SK-N-SH (cell line): Measurements from ENCODE around the gene ME1. TPM values are rescaled to one million over a fixed set of nuclear protein-coding genes. Genes with fewer than 3 reads are reported as not detected.

Experiments
- CTCF ChIA-PET: fragments of 300-600, 350-600 bp; formaldehyde crosslinking; extraction: SDS; loops from one replicate; lab custom pipeline; 2021; lab: Yijun Ruan, JAX
- POLR2A ChIA-PET: fragments of 350-600 bp; sonication (Branson Sonifier 250); formaldehyde crosslinking; extraction: SDS; loops from one replicate; lab custom pipeline; 2020; ENCODE audit warnings: antibody characterized with exemption, inconsistent platforms; lab: Yijun Ruan, JAX
- DNase-seq: peaks from one replicate; pipeline ENCODE4 v3.0.0; 2012
- H2AFZ ChIP-seq: fragments of 200-600 bp; sonication (generic); 2 replicates; pipeline ENCODE4 v1.8.1; 2016; ENCODE audit warnings: antibody characterized with exemption, mild to moderate bottlenecking, low read depth
- H3F3A ChIP-seq: fragments of 200-600 bp; sonication (generic); replicated peaks from 2 replicates; pipeline ENCODE3; 2016; ENCODE audit warnings: antibody characterized with exemption, mild to moderate bottlenecking; ENCODE audit not compliant: insufficient read depth
- H3K27ac ChIP-seq, 2 experiments: fragments of 200-500 bp in 1 of 2; fragments of 200-600 bp in 1 of 2; sonication (Bioruptor generic) in 1 of 2; sonication (generic), shearing (Covaris generic) in 1 of 2; 2 replicates each; pipeline versions ENCODE4 v1.5.1 to v1.6.1; 2014 to 2016; ENCODE audit warnings: low read depth in 2 of 2, inconsistent platforms in 1 of 2, low read length in 1 of 2, mild to moderate bottlenecking in 1 of 2, mixed read lengths in 1 of 2
- H3K27me3 ChIP-seq: fragments of 200-600 bp; sonication (generic), shearing (Covaris generic); 2 replicates; pipeline ENCODE4 v1.6.1; 2016; ENCODE audit warnings: mixed run types; ENCODE audit not compliant: insufficient read depth
- H3K36me3 ChIP-seq, 2 experiments: fragments of 200-500 bp in 1 of 2; fragments of 200-600 bp in 1 of 2; sonication (Bioruptor generic) in 1 of 2; sonication (generic) in 1 of 2; replicated peaks in 1 of 2; 2 replicates each; pipeline versions ENCODE3 to v1.5.1; 2014 to 2016; ENCODE audit warnings: low read length in 1 of 2, mild to moderate bottlenecking in 1 of 2; ENCODE audit not compliant: insufficient read depth in 2 of 2, control insufficient read depth in 1 of 2
- H3K4me1 ChIP-seq, 2 experiments: fragments of 200-500 bp in 1 of 2; fragments of 200-600 bp in 1 of 2; sonication (Bioruptor generic) in 1 of 2; sonication (generic), shearing (Covaris generic) in 1 of 2; 2 replicates each; pipeline versions ENCODE4 v1.5.1 to v1.6.1; 2014 to 2016; ENCODE audit warnings: low read depth in 1 of 2, low read length in 1 of 2, mixed run types in 1 of 2; ENCODE audit not compliant: insufficient read depth in 2 of 2, control insufficient read depth in 1 of 2
- H3K4me2 ChIP-seq: fragments of 200-600 bp; sonication (generic), shearing (Covaris generic); 2 replicates; pipeline ENCODE4 v1.6.1; 2017; ENCODE audit warnings: mixed run types
- H3K4me3 ChIP-seq, 2 experiments: fragments of 200-500 bp in 1 of 2; fragments of 200-600 bp in 1 of 2; sonication (Bioruptor generic) in 1 of 2; sonication (generic), shearing (Covaris generic) in 1 of 2; 2 replicates each; pipeline versions ENCODE4 v1.5.1 to v1.8.1; 2014 to 2016; ENCODE audit warnings: low read depth in 2 of 2, inconsistent platforms in 1 of 2, low read length in 1 of 2, mild to moderate bottlenecking in 1 of 2, mixed read lengths in 1 of 2, moderate library complexity in 1 of 2
- H3K79me2 ChIP-seq: fragments of 200-600 bp; sonication (generic); 2 replicates; pipeline ENCODE4 v1.8.1; 2017; ENCODE audit warnings: mild to moderate bottlenecking; ENCODE audit not compliant: insufficient read depth
- H3K9ac ChIP-seq: fragments of 200-600 bp; sonication (generic); 2 replicates; pipeline ENCODE4 v1.6.1; 2017; ENCODE audit warnings: mixed run types
- H3K9me2 ChIP-seq: fragments of 200-600 bp; sonication (generic); 2 replicates; pipeline ENCODE4 v1.6.1; 2017; ENCODE audit warnings: mixed run types
- H3K9me3 ChIP-seq: fragments of 200-600 bp; sonication (generic); 2 replicates; pipeline ENCODE4 v1.6.1; 2017; ENCODE audit warnings: mixed run types, mild to moderate bottlenecking, moderate library complexity
- H4K20me1 ChIP-seq: fragments of 200-600 bp; sonication (generic); 2 replicates; pipeline ENCODE4 v1.6.1; 2017; ENCODE audit warnings: mild to moderate bottlenecking, mixed run types; ENCODE audit not compliant: insufficient read depth
- CHD2 ChIP-seq: fragments of 150-350 bp; IDR thresholded peaks from 2 replicates; pipeline ENCODE4 v1.6.1; 2018; ENCODE audit warnings: low read length; ENCODE audit not compliant: partially characterized antibody
- ELF1 ChIP-seq: IDR thresholded peaks from 2 replicates; pipeline ENCODE4 v1.4.0; 2012
- EP300 ChIP-seq, 2 experiments: IDR thresholded peaks; 2 replicates each; pipeline versions ENCODE4 v1.4.0 to v1.6.1; 2012; ENCODE audit warnings: borderline replicate concordance in 1 of 2, low read depth in 1 of 2, low read length in 1 of 2
- FOSL2 ChIP-seq: IDR thresholded peaks from 2 replicates; pipeline ENCODE4 v1.4.0; 2012; ENCODE audit warnings: low read depth, mild to moderate bottlenecking, moderate library complexity, borderline replicate concordance
- FOXJ3 ChIP-seq: sonication (generic); formaldehyde crosslinking; IDR thresholded peaks from 2 replicates; pipeline ENCODE4 v1.5.1; 2020; ENCODE audit warnings: mild to moderate bottlenecking, missing genetic modification reagents
- FOXM1 ChIP-seq: IDR thresholded peaks from 2 replicates; pipeline ENCODE4 v1.4.0; 2012; ENCODE audit warnings: low read depth, mild to moderate bottlenecking
- MXI1 ChIP-seq: IDR thresholded peaks from 2 replicates; pipeline ENCODE4 v1.6.1; 2012; ENCODE audit warnings: mild to moderate bottlenecking, low read depth, low read length, improper control_type of control experiment
- NFIC ChIP-seq: IDR thresholded peaks from 2 replicates; pipeline ENCODE4 v1.4.0; 2012; ENCODE audit warnings: borderline replicate concordance
- NRF1 ChIP-seq: IDR thresholded peaks from 2 replicates; pipeline ENCODE4 v1.6.1; 2012; ENCODE audit warnings: low read depth, mild to moderate bottlenecking, low read length
- RAD21 ChIP-seq: IDR thresholded peaks from 2 replicates; pipeline ENCODE4 v1.6.1; 2012; ENCODE audit warnings: mild to moderate bottlenecking, low read length
- TAF1 ChIP-seq: IDR thresholded peaks from 2 replicates; pipeline ENCODE4 v1.6.1; 2012; ENCODE audit warnings: low read depth, mild to moderate bottlenecking, low read length, moderate library complexity, borderline replicate concordance
- TCF12 ChIP-seq: IDR thresholded peaks from 2 replicates; pipeline ENCODE4 v1.4.0; 2012
- TEAD4 ChIP-seq: IDR thresholded peaks from 2 replicates; pipeline ENCODE4 v1.4.0; 2012; ENCODE audit warnings: mild to moderate bottlenecking, borderline replicate concordance; ENCODE audit not compliant: insufficient read depth
- USF2 ChIP-seq: fragments of 150-350 bp; IDR thresholded peaks from 2 replicates; pipeline ENCODE4 v1.6.1; 2017; ENCODE audit warnings: antibody characterized with exemption, low read length, low read depth, borderline replicate concordance
- YY1 ChIP-seq: IDR thresholded peaks from 2 replicates; pipeline ENCODE4 v1.4.0; 2012; ENCODE audit warnings: low read depth, mild to moderate bottlenecking
- ZBTB33 ChIP-seq: IDR thresholded peaks from 2 replicates; pipeline ENCODE4 v1.4.0; 2012; ENCODE audit warnings: low read depth, borderline replicate concordance
- polyA plus RNA-seq, 3 experiments: library from polyadenylated mRNA; depleted of rRNA; stranded (reverse); fragments of >200 nt; gene quantifications; 2 replicates each; pipeline ENCODE4 v1.2.3, GENCODE V29; 2012
- TF ChIP-seq, protein P1 (sequence below): IDR thresholded peaks from 2 replicates; pipeline ENCODE4; 2012
- TF ChIP-seq, protein P2 (sequence below): IDR thresholded peaks from 2 replicates; pipeline ENCODE4 v1.4.0; 2012; ENCODE audit warnings: low read depth

ME1 gene
- polyA plus RNA-seq, 1 of the 3 experiments (the other 2 are of a cell fraction), result 4.9 TPM

GRCh38 chr6:83436674-83437073 is 5.8 kb upstream of the ME1 start:
- ChIA-PET CTCF (interaction anchor here (0.6 to 1.4 kb wide), 4 partner anchors 74 to 370 kb away, joined by 3 to 6 read pairs (median 4); no protein-coding TSS in a partner anchor), POLR2A (no interaction called here)
- H3K27me3 ChIP-seq, result no peaks in the 10 kb centered on the region
- TF ChIP-seq CHD2 (no peak), FOSL2 (no peak), TEAD4 (no peak), EP300 (IDR thresholded peaks at IDR 0.05; ENCODE audit: borderline replicate concordance in 1 of 2, low read depth in 1 of 2, low read length in 1 of 2) (no peak), ELF1 (no peak), YY1 (no peak), NRF1 (no peak), RAD21 (no peak), MXI1 (no peak), NFIC (no peak), USF2 (no peak)
- TF ChIP-seq, protein P1, sequence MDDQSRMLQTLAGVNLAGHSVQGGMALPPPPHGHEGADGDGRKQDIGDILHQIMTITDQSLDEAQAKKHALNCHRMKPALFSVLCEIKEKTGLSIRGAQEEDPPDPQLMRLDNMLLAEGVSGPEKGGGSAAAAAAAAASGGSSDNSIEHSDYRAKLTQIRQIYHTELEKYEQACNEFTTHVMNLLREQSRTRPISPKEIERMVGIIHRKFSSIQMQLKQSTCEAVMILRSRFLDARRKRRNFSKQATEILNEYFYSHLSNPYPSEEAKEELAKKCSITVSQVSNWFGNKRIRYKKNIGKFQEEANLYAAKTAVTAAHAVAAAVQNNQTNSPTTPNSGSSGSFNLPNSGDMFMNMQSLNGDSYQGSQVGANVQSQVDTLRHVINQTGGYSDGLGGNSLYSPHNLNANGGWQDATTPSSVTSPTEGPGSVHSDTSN, result no peak
- no peaks in the 10 kb centered on the region; a peak in 3 of 4 replicates for H3K4me1 ChIP-seq
- no peak overlapping the region for H2AFZ ChIP-seq
- H3K36me3 ChIP-seq, result no peaks in the 10 kb centered on the region
- H3K4me3 ChIP-seq, result no peak overlapping the region
- H3K9me3 ChIP-seq, result no peaks in the 10 kb centered on the region
- no peaks in the 10 kb centered on the region for H3K9me2 ChIP-seq
- no peak overlapping the region for H3K27ac ChIP-seq
- no peaks in the 10 kb centered on the region for H3F3A ChIP-seq
- H3K4me2 ChIP-seq, result no peak overlapping the region
- no peaks in the 10 kb centered on the region for H4K20me1 ChIP-seq
- no peaks in the 10 kb centered on the region for H3K79me2 ChIP-seq
- DNase-seq, result no peak
- H3K9ac ChIP-seq, result no peak overlapping the region

- no peak overlapping the region for H3K4me3 ChIP-seq
- no peaks in the 10 kb centered on the region for H3K27me3 ChIP-seq
- H2AFZ ChIP-seq, result no peak overlapping the region
- H3K27ac ChIP-seq, result no peak overlapping the region
- peaks cover 10% of the 10 kb centered on the region for H3K79me2 ChIP-seq
- H3K9me2 ChIP-seq, result no peaks in the 10 kb centered on the region
- no peaks in the 10 kb centered on the region for H4K20me1 ChIP-seq
- CTCF ChIA-PET, result interaction anchor here (1.0 to 1.6 kb wide), 2 partner anchors 10 to 79 kb away, joined by 5 read pairs; partner anchors contain the start of gene PRSS35
- TF ChIP-seq FOXM1 (no peak), TCF12 (no peak), TEAD4 (no peak), MXI1 (no peak), ZBTB33 (no peak), TAF1 (no peak), FOXJ3 (no peak)
- TF ChIP-seq, protein P2, sequence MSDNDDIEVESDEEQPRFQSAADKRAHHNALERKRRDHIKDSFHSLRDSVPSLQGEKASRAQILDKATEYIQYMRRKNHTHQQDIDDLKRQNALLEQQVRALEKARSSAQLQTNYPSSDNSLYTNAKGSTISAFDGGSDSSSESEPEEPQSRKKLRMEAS, result no peak
- TF ChIP-seq, protein P1, result no peak
- no peaks in the 10 kb centered on the region for H3K9me3 ChIP-seq
- no peak for DNase-seq
- no peak overlapping the region for H3K4me2 ChIP-seq
- H3K4me1 ChIP-seq, result peaks cover 0 to 5% of the 10 kb centered on the region in 2 experiments; a peak in 3 of 4 replicates
- POLR2A ChIA-PET, result no interaction called here
- peaks cover 4% of the 10 kb centered on the region for H3F3A ChIP-seq
- H3K36me3 ChIP-seq, result no peaks in the 10 kb centered on the region
- no peak overlapping the region for H3K9ac ChIP-seq
These were observed 2.3 kb upstream of the ME1 start for GRCh38 chr6:83433177-83433576.
